Measurements from ENCODE around the gene FBXO24. TPM values are rescaled to one million over a fixed set of nuclear protein-coding genes. Genes with fewer than 3 reads are reported as not detected.

Gene FBXO24
- total and polyA plus RNA-seq, 2 of the 4 experiments (the other 2 are of a cell fraction), result 0.43 to 0.54 TPM

DNA sequence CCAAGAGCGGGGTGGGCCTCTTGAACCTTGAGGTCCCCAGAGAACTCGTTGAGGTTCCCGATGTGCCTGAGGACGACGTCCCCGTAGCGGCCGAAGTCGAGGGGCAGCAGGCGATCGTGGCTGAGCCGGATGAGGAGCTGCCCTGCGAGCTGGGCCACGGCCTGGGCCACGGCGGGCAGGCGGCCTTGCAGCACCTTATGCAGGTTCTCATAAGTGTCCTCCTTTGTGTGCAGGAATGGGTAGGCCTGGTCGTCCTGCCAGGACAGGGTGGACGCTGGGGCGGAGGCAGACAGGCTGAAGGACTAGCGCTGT is 41.1 kb downstream of the FBXO24 start:
- no peak overlapping the region for H3K18ac ChIP-seq (ENCODE audit: low read depth, low read length)
- no TSS peak for BruUV-seq (replicated peaks)
- H2BK120ac ChIP-seq (ENCODE audit: low read depth, low read length), result no peak overlapping the region
- CTCF ChIA-PET, result no interaction called here
- no peaks in the 10 kb centered on the region for H3K36me3 ChIP-seq (ENCODE audit: control insufficient read depth, insufficient read depth, low read length)
- no peak overlapping the region for H3K14ac ChIP-seq (replicated peaks; ENCODE audit: low read depth, low read length)
- no peak for DNase-seq
- H3K27ac ChIP-seq (ENCODE audit: insufficient read depth, low read length), result no peak overlapping the region
- dilution Hi-C loops (cut with HindIII; ENCODE audit: low sequenced_read_pairs, unreplicated experiment) (no loop called here), intact Hi-C loops (cut with micrococcal nuclease) (no loop called here), in situ Hi-C loops (cut with MboI; ENCODE audit: low sequenced_read_pairs) (no loop called here)
- ATAC-seq (ENCODE audit: low read depth), result no peak
- H4K5ac ChIP-seq (ENCODE audit: low read depth, low read length), result no peak overlapping the region
- no peaks in the 10 kb centered on the region for H3K4me1 ChIP-seq (ENCODE audit: control insufficient read depth, insufficient read depth, low read length)
- peaks cover 6% of the 10 kb centered on the region; the same call in 1 of the 2 replicates for H3K27me3 ChIP-seq (ENCODE audit: control insufficient read depth, insufficient read depth, low read length)
- H3K4me2 ChIP-seq (ENCODE audit: low read depth, low read length), result no peak overlapping the region
- H2AK5ac ChIP-seq (ENCODE audit: low read depth, low read length), result peak overlapping the region; percentile 11; the same call in 1 of the 2 replicates
- no peak overlapping the region for H3K4me3 ChIP-seq (ENCODE audit: insufficient read depth, low read depth, low read length)
- H2AK9ac ChIP-seq (replicated peaks; ENCODE audit: low read depth, low read length, poor library complexity), result peak overlapping the region; percentile 89
- H4K8ac ChIP-seq (ENCODE audit: low read depth in 2 of 2, low read length in 2 of 2), result no peak overlapping the region
- TF ChIP-seq RAD21 (IDR thresholded peaks at IDR 0.05; ENCODE audit: low read length), result no peak
- TF ChIP-seq, protein P1, sequence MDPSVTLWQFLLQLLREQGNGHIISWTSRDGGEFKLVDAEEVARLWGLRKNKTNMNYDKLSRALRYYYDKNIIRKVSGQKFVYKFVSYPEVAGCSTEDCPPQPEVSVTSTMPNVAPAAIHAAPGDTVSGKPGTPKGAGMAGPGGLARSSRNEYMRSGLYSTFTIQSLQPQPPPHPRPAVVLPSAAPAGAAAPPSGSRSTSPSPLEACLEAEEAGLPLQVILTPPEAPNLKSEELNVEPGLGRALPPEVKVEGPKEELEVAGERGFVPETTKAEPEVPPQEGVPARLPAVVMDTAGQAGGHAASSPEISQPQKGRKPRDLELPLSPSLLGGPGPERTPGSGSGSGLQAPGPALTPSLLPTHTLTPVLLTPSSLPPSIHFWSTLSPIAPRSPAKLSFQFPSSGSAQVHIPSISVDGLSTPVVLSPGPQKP (IDR thresholded peaks at IDR 0.05; ENCODE audit: borderline replicate concordance, low read depth, low read length), result no peak
- no peak for TF ChIP-seq CEBPB (IDR thresholded peaks at IDR 0.05; ENCODE audit: low read depth, low read length)
- TF ChIP-seq, protein P2, sequence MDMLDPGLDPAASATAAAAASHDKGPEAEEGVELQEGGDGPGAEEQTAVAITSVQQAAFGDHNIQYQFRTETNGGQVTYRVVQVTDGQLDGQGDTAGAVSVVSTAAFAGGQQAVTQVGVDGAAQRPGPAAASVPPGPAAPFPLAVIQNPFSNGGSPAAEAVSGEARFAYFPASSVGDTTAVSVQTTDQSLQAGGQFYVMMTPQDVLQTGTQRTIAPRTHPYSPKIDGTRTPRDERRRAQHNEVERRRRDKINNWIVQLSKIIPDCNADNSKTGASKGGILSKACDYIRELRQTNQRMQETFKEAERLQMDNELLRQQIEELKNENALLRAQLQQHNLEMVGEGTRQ (IDR thresholded peaks at IDR 0.05; ENCODE audit: low read depth, low read length), result no peak
- no peak for TF ChIP-seq RFX5 (IDR thresholded peaks at IDR 0.05; ENCODE audit: low read depth, low read length)
- TF ChIP-seq MAZ (IDR thresholded peaks at IDR 0.05; ENCODE audit: borderline replicate concordance, low read depth, low read length), result no peak
- no peak for TF ChIP-seq POLR2A (IDR thresholded peaks at IDR 0.05; ENCODE audit: low read depth, low read length)
- no peak for TF ChIP-seq NFE2L2 (IDR thresholded peaks at IDR 0.05; ENCODE audit: low read depth, low read length)
- no peak for TF ChIP-seq SMC3 (IDR thresholded peaks at IDR 0.05; ENCODE audit: low read depth, low read length)
- no peak for TF ChIP-seq MAFK (IDR thresholded peaks at IDR 0.05; ENCODE audit: low read depth, low read length)
- TF ChIP-seq, protein P3, sequence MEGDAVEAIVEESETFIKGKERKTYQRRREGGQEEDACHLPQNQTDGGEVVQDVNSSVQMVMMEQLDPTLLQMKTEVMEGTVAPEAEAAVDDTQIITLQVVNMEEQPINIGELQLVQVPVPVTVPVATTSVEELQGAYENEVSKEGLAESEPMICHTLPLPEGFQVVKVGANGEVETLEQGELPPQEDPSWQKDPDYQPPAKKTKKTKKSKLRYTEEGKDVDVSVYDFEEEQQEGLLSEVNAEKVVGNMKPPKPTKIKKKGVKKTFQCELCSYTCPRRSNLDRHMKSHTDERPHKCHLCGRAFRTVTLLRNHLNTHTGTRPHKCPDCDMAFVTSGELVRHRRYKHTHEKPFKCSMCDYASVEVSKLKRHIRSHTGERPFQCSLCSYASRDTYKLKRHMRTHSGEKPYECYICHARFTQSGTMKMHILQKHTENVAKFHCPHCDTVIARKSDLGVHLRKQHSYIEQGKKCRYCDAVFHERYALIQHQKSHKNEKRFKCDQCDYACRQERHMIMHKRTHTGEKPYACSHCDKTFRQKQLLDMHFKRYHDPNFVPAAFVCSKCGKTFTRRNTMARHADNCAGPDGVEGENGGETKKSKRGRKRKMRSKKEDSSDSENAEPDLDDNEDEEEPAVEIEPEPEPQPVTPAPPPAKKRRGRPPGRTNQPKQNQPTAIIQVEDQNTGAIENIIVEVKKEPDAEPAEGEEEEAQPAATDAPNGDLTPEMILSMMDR (conservative IDR thresholded peaks at IDR 0.05; ENCODE audit: low read depth, low read length), result no peak
- TF ChIP-seq FOS (IDR thresholded peaks at IDR 0.05; ENCODE audit: low read depth, low read length), result no peak
- no peak for TF ChIP-seq BHLHE40 (IDR thresholded peaks at IDR 0.05; ENCODE audit: low read depth, low read length)
- no peak for TF ChIP-seq CHD1 (IDR thresholded peaks at IDR 0.05; ENCODE audit: low read depth, low read length)
- no peak for TF ChIP-seq RCOR1 (IDR thresholded peaks at IDR 0.05; ENCODE audit: insufficient replicate concordance, low read length)
- no peak for TF ChIP-seq MXI1 (IDR thresholded peaks at IDR 0.05; ENCODE audit: borderline replicate concordance, low read depth, low read length)
- POLR2A ChIA-PET (ENCODE audit: unreplicated experiment), result no interaction called here
- no peaks in the 10 kb centered on the region for H3K79me1 ChIP-seq (ENCODE audit: low read depth in 1 of 2, low read length in 2 of 2)
- H3K23ac ChIP-seq (ENCODE audit: low read depth, low read length), result no peak overlapping the region
- H2BK15ac ChIP-seq (ENCODE audit: low read depth, low read length), result no peak overlapping the region
- no peak overlapping the region for H2BK20ac ChIP-seq (ENCODE audit: low read depth, low read length)
- H3K9me1 ChIP-seq (ENCODE audit: insufficient read depth, low read length), result peaks cover 7% of the 10 kb centered on the region; the same call in 1 of the 2 replicates
- peak overlapping the region; percentile 89 for H2AFZ ChIP-seq (replicated peaks; ENCODE audit: low read length, poor library complexity)
- 92% methylated on average over 8 of the region's 21 CpGs; no CpG with 5 or more reads in 1 of the 2 experiments for WGBS, 2 experiments (ENCODE audit: extremely low coverage in 2 of 2, insufficient read length in 1 of 2)
- H3K56ac ChIP-seq (ENCODE audit: extremely low read depth, insufficient read depth, low read length), result no peak overlapping the region
- peak overlapping the region; percentile 21; the same call in 1 of the 2 replicates for H4K91ac ChIP-seq (ENCODE audit: insufficient read depth, low read depth, low read length)
- H3K4ac ChIP-seq (ENCODE audit: low read depth, low read length), result no peak overlapping the region
- H2BK5ac ChIP-seq (ENCODE audit: low read depth, low read length, poor library complexity, severe bottlenecking), result no peak overlapping the region
- H3K9me3 ChIP-seq (ENCODE audit: control insufficient read depth, insufficient read depth, low read length), result no peaks in the 10 kb centered on the region
- H4K20me1 ChIP-seq (ENCODE audit: insufficient read depth, low read length), result no peaks in the 10 kb centered on the region
- no peak overlapping the region for H3K9ac ChIP-seq (ENCODE audit: low read depth, low read length)

Measured in IMR-90 (cell line).